OCI-LY3 (cell line): ENCODE results near the gene SLCO4A1.

ENCODE experiments used
- H2AFZ ChIP-seq: fragments of 200-600, 300-600 bp; shearing (Covaris generic); 2 replicates; pipeline ENCODE4 v1.6.0; 2014; ENCODE audit warnings: antibody characterized with exemption, low read depth, low read length
- H3K27ac ChIP-seq: fragments of 200-600, 300-600 bp; sonication (generic); 2 replicates; pipeline ENCODE4 v1.5.1; 2014; ENCODE audit warnings: mild to moderate bottlenecking, low read length, moderate library complexity, mixed read lengths
- H3K27me3 ChIP-seq: fragments of 200-600, 300-600 bp; sonication (generic); 2 replicates; pipeline ENCODE4 v1.6.1; 2014; ENCODE audit warnings: low read depth, low read length, mixed read lengths
- H3K36me3 ChIP-seq: fragments of 200-600, 300-600 bp; sonication (generic); replicated peaks from 2 replicates; pipeline ENCODE3; 2014; ENCODE audit warnings: low read depth, low read length, mixed read lengths
- H3K4me1 ChIP-seq: fragments of 300-600, 200-600 bp; sonication (generic); 2 replicates; pipeline ENCODE4 v1.6.1; 2014; ENCODE audit warnings: low read length, mixed read lengths
- H3K4me2 ChIP-seq: fragments of 200-600, 300-600 bp; sonication (generic); 2 replicates; pipeline ENCODE4 v1.6.1; 2014; ENCODE audit warnings: low read length, mixed read lengths
- H3K4me3 ChIP-seq: fragments of 300-600, 200-600 bp; sonication (generic); 2 replicates; pipeline ENCODE4 v1.5.1; 2014; ENCODE audit warnings: antibody characterized with exemption, mild to moderate bottlenecking, low read length, moderate library complexity
- H3K79me2 ChIP-seq: fragments of 300-600, 200-600 bp; shearing (Covaris generic); 2 replicates; pipeline ENCODE4 v1.6.1; 2014; ENCODE audit warnings: mild to moderate bottlenecking, low read length, mixed read lengths
- H3K9ac ChIP-seq: fragments of 300-600, 200-600 bp; shearing (Covaris generic); 2 replicates; pipeline ENCODE4 v1.6.0; 2014; ENCODE audit warnings: mild to moderate bottlenecking, low read length, moderate library complexity
- H3K9me3 ChIP-seq: fragments of 200-600, 300-600 bp; shearing (Covaris generic); 2 replicates; pipeline ENCODE4 v1.6.1; 2014; ENCODE audit warnings: low read length, mixed read lengths; ENCODE audit not compliant: insufficient read depth
- H4K20me1 ChIP-seq: fragments of 200-600, 300-600 bp; sonication (generic); 2 replicates; pipeline ENCODE4 v1.6.1; 2016; ENCODE audit warnings: low read length, mixed read lengths; ENCODE audit not compliant: insufficient read depth
- EZH2phosphoT487 ChIP-seq: fragments of 200-600 bp; shearing (Covaris generic); IDR thresholded peaks from 2 replicates; pipeline ENCODE4 v1.6.1; 2018; ENCODE audit warnings: antibody characterized with exemption, mixed run types, low read depth
- TF ChIP-seq, protein P1 (sequence below): fragments of 200-600, 300-600 bp; sonication (generic); IDR thresholded peaks from 2 replicates; pipeline ENCODE4 v1.5.1; 2014; ENCODE audit warnings: antibody characterized with exemption, low read length, low read depth

Gene SLCO4A1

DNA sequence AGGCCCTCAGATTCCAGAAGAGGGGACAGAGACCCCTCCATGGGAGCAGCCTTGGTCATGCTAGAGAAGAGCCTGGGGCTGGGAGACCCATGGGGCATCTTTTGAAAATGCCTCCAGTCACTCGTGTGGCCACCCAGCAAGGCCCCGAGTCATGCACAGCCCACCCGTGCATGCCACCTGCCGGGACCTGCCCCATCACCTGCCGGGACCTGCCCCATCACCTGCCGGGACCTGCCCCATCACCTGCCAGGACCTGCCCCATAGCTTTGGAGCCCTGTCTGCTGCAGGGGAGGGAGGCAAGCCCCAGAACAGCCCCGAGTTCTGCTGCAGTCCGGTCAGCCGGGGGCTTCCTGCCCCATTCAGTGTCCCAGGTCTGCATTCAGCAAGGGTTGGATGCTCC lies 37.5 kb upstream of the SLCO4A1 start:
- no peak overlapping the region for H3K4me2 ChIP-seq
- no peak overlapping the region for H3K27ac ChIP-seq
- no peaks in the 10 kb centered on the region for H3K79me2 ChIP-seq
- TF ChIP-seq EZH2phosphoT487 = no peak
- TF ChIP-seq, protein P1, sequence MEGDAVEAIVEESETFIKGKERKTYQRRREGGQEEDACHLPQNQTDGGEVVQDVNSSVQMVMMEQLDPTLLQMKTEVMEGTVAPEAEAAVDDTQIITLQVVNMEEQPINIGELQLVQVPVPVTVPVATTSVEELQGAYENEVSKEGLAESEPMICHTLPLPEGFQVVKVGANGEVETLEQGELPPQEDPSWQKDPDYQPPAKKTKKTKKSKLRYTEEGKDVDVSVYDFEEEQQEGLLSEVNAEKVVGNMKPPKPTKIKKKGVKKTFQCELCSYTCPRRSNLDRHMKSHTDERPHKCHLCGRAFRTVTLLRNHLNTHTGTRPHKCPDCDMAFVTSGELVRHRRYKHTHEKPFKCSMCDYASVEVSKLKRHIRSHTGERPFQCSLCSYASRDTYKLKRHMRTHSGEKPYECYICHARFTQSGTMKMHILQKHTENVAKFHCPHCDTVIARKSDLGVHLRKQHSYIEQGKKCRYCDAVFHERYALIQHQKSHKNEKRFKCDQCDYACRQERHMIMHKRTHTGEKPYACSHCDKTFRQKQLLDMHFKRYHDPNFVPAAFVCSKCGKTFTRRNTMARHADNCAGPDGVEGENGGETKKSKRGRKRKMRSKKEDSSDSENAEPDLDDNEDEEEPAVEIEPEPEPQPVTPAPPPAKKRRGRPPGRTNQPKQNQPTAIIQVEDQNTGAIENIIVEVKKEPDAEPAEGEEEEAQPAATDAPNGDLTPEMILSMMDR = no peak
- no peaks in the 10 kb centered on the region for H4K20me1 ChIP-seq
- no peak overlapping the region for H2AFZ ChIP-seq
- no peak overlapping the region for H3K9ac ChIP-seq
- H3K27me3 ChIP-seq = peaks cover 80% of the 10 kb centered on the region
- no peak overlapping the region for H3K4me3 ChIP-seq
- H3K4me1 ChIP-seq = no peaks in the 10 kb centered on the region; the same call in 1 of the 2 replicates
- H3K9me3 ChIP-seq = no peaks in the 10 kb centered on the region
- H3K36me3 ChIP-seq = no peaks in the 10 kb centered on the region

- Histone ChIP-seq H3K9me3 (no peaks in the 10 kb centered on the region), H4K20me1 (no peaks in the 10 kb centered on the region), H3K9ac (no peak overlapping the region), H3K4me3 (no peak overlapping the region), H3K27ac (no peak overlapping the region), H3K4me1 (no peaks in the 10 kb centered on the region; the same call in 1 of the 2 replicates), H3K79me2 (no peaks in the 10 kb centered on the region), H2AFZ (no peak overlapping the region), H3K4me2 (no peak overlapping the region), H3K36me3 (no peaks in the 10 kb centered on the region), H3K27me3 (peaks cover 80% of the 10 kb centered on the region)
- TF ChIP-seq, protein P1 = no peak
- no peak for TF ChIP-seq EZH2phosphoT487
Observed at GRCh38 chr20:62605236-62605943, 36.9 kb upstream of the SLCO4A1 start.

DNA sequence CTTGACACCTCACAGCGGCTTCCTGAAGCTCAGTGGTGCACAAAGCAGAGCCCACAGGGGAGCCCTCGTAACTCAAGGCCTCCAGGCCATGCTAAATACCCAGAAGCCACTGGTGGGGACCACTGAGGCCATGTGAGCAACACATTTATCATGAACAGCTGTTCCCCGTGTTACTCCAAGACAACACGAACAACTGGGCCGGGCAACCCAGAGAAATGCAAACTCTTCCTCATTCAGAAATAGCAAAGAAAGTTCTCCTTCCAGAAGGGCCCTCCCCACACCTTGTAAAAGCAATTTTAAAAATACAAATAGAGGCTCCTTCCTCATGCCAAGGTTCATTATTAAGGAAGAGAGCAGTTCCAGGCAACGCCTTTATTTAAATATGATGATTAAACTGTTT lies 36.3 kb upstream of the SLCO4A1 start:
- no peaks in the 10 kb centered on the region for H4K20me1 ChIP-seq
- no peak overlapping the region for H3K27ac ChIP-seq
- H3K4me1 ChIP-seq = no peaks in the 10 kb centered on the region; the same call in 1 of the 2 replicates
- H3K4me3 ChIP-seq = no peak overlapping the region
- H3K36me3 ChIP-seq = no peaks in the 10 kb centered on the region
- peaks cover 79% of the 10 kb centered on the region for H3K27me3 ChIP-seq
- H3K4me2 ChIP-seq = no peak overlapping the region
- no peak overlapping the region for H2AFZ ChIP-seq
- no peaks in the 10 kb centered on the region for H3K9me3 ChIP-seq
- TF ChIP-seq, protein P1 = no peak
- no peak for TF ChIP-seq EZH2phosphoT487
- H3K79me2 ChIP-seq = no peaks in the 10 kb centered on the region
- H3K9ac ChIP-seq = no peak overlapping the region

DNA sequence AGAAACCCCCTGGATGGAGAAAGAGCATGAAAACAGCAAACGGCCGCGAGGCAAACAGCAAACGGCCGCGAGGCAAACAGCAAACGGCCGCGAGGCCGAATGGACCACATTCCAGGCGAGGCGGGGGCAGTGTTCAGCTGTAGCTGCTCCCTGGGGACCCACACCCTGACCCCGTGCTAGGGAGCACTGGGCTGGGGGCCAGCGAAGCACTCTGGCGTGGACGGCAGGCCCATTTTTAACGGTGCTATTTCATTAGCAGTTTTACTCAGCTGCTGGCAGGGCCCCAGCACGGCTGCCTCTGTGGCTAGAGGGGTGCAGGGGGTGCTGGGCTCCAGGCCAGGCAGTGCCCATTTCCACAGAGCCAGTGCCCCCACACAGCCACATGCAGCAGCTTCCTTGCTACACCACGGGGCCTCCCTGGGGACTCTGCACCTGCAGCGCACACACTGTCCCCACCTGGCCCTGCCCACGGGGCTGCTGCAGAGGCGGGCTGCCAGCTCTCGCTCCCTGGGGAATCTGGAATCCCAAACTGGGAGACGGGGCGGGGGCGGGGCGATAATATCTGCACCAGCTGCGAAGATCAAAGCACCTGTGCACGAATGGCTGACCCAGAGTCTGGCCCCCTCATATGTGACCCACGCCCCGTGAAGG lies 35.6 kb upstream of the SLCO4A1 start:
- Histone ChIP-seq H2AFZ (no peak overlapping the region), H3K27ac (no peak overlapping the region), H3K4me3 (no peak overlapping the region), H3K27me3 (peaks cover 73% of the 10 kb centered on the region), H3K79me2 (no peaks in the 10 kb centered on the region), H4K20me1 (no peaks in the 10 kb centered on the region), H3K9ac (no peak overlapping the region), H3K4me1 (no peaks in the 10 kb centered on the region; the same call in 1 of the 2 replicates), H3K36me3 (no peaks in the 10 kb centered on the region), H3K9me3 (no peaks in the 10 kb centered on the region), H3K4me2 (no peak overlapping the region)
- no peak for TF ChIP-seq EZH2phosphoT487
- TF ChIP-seq, protein P1 = no peak
